ENCODE results near the gene PRUNE2. TPM values are rescaled to one million over a fixed set of nuclear protein-coding genes. Genes with fewer than 3 reads are reported as not detected.

Gene PRUNE2
- total RNA-seq, 1 donor from 2014 or later, result 55.3 TPM

DNA sequence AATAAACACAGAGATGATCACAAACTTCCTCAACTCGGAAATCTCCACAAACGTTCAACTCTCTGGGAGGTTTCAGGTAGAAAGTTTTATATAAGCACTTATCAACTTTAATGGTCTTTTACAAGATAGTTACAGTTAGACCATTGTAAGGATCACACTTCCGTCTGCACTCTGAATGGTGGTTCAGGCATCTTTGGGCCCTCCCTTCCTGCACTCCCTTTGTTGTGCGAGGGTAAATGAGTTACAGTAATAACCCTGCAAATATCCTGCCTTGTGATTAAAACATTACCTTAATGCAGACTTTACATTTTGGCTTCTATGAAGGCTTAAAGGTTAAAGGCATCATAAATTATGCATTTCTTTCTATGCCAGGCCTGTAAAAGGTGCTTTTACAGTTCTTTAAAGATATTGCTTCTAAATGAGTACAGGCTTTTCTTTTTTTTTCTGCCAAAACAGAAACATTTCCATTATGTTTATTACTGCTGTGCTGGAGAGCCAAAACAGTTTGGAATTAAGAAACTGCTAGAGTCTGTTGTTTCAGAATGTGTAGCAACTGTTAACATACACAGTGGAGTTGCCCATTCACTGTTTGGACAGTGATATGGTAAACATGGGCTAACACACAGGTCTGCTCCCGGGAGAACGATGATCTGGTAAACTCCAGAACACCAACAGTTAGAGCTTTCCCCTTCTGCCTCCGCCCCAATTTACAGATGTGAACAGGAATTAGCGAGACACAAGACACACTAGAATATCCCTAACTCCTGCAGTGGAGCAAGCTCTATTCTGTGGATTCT is 1.1 kb downstream of the PRUNE2 start:
- intact Hi-C loops (cut with DNase I), result no loop called here
- DNase-seq (ENCODE audit: low spot score) (no peak), ATAC-seq (no peak)

GRCh38 chr9:76902395-76902794 is 3.5 kb downstream of the PRUNE2 start:
- no peak for ATAC-seq
- intact Hi-C loops (cut with DNase I), result no loop called here
- DNase-seq (ENCODE audit: low spot score), result no peak

DNA sequence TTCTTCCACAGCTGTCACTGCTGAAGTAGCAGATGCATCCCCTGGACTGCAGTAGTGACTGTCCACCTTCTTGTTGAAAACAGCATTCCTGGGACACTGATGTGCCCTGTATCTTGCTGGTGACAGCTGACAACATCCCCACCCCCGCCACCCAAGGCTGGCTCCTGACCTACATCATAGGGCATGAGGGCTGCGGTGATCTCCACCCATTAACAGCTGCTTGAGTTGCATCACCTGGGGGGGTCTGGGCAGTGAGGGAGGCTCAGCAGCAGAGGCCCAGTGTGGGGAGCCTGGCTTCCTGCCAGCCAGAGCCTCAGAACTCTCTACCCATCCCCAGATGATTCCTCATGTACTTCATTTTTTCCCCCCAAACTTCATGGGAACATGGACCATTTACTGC is 4.1 kb downstream of the PRUNE2 start:
- no peak for ATAC-seq
- intact Hi-C loops (cut with DNase I), result no loop called here
- no peak for DNase-seq (ENCODE audit: low spot score)

GRCh38 chr9:76900884-76901440 is 5.0 kb downstream of the PRUNE2 start:
- DNase-seq (ENCODE audit: low spot score), result no peak
- intact Hi-C loops (cut with DNase I), result no loop called here
- ATAC-seq, result no peak

GRCh38 chr9:76898786-76899185 is 7.1 kb downstream of the PRUNE2 start:
- ATAC-seq, result no peak
- intact Hi-C loops (cut with DNase I), result no loop called here
- no peak for DNase-seq (ENCODE audit: low spot score)

DNA sequence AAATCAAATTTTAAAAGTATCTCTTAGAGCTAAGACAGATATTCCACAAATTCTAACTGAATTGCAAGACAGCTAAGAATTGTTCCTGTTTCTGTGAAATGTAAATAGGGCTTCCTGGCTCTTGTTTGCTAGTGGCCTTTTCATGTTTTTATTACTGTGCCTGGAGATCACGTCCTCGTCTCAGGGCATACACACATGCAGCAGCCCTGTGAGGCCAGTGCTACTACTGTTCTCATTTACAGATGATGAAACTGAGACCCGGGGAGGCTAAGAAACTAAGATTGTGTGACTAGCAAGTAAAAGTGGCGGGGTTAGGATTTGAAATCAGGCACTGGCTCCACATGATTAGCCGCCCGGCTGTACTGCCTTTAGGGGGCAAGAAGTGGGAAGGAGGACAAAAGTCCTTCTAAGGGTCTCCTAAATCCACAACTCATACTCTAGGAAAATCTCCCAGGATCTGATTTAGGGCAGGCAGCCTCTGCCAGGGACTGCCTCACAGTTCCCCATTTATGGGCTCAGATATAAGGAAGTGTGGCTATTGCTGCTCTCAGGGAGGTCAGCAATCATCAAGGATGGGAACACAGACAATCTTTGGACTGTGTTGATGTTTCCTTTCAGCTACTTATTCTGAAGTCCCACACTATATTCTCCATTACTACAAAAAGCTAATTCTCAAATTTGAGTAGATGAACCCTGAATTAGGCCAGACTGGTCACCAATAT is 7.9 kb downstream of the PRUNE2 start:
- intact Hi-C loops (cut with DNase I), result no loop called here
- DNase-seq (ENCODE audit: low spot score), result no peak
- ATAC-seq, result no peak

- DNase-seq (ENCODE audit: low spot score) (no peak), ATAC-seq (no peak)
- intact Hi-C loops (cut with DNase I), result no loop called here
Observed at GRCh38 chr9:76896035-76896434, 9.9 kb downstream of the PRUNE2 start.

- DNase-seq (ENCODE audit: low spot score), result no peak
- no peak for ATAC-seq
- intact Hi-C loops (cut with DNase I), result no loop called here
Observed at GRCh38 chr9:76895186-76895585, 10.7 kb downstream of the PRUNE2 start.

- ATAC-seq (no peak), DNase-seq (ENCODE audit: low spot score) (no peak)
- intact Hi-C loops (cut with DNase I), result no loop called here
Observed at GRCh38 chr9:76894198-76894597, 11.7 kb downstream of the PRUNE2 start.

DNA sequence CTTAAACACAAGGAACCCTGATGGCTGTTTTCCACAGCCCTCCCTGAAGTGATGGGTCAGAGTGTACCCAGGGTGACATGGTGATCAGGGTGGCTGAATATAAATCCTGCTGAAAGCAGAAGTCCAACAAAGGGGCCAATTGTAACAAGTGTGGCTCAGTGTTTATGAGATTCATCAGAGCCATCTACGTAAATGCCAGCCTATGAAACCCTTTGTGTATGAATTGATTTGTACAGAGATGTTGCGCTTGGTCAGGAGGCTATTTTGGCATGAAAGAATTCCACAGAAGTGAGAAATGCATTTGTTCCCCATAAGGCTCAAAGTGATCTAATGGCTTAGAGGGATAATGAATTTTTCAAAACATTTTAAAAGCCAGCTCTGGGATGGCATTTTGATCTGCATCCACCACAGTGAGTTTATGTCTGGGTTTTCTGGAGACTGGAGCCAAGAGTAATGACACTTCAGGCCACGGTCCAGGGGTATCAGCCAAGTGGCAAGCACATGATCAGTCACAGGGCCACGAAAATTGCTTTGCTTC is 12.4 kb downstream of the PRUNE2 start:
- DNase-seq (ENCODE audit: low spot score), result no peak
- intact Hi-C loops (cut with DNase I), result no loop called here

GRCh38 chr9:76891874-76892273 is 14.0 kb downstream of the PRUNE2 start:
- ATAC-seq (no peak), DNase-seq (ENCODE audit: low spot score) (no peak)
- intact Hi-C loops (cut with DNase I), result no loop called here

More for the DNA sequence above, 12.4 kb downstream of the PRUNE2 start:
- peak; percentile 56 for ATAC-seq

DNA sequence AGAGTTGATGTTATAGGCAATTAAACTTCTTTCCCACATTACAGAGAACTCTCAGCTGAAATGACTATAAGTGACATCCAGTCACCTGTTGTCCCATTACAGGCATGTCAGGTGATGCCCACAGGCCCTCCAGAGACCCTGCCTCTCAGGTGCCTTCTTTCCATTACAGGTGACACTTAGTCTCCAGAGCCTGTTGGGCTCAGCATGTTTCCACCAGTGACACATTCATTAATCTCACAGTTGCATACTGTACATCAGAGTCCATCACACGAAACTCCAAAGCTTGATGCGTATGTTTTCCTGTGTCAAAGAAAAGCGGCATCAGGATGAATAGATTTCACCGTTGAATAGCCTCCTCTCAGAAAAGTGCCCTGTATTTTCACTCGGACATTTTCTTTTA is 14.6 kb downstream of the PRUNE2 start:
- DNase-seq (ENCODE audit: low spot score) (no peak), ATAC-seq (no peak)
- intact Hi-C loops (cut with DNase I), result no loop called here

DNA sequence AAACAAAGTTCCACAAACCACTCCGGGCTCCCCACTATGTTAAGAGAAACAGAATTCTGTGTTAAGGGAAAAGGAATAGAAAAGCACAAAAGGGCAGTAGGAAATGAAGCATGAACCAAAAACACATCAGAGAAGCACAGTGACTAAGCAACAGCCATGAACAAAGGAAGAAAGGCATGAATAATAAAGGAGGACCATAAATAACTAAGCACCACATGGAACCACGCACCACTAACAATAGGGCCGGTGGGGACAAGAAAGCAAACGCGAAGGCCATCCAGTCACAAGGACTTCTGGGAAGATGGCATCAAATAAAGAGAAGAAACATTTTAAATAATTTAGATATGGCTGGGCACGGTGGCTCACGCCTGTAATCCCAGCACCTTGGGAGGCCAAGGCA is 18.0 kb downstream of the PRUNE2 start:
- DNase-seq (ENCODE audit: low spot score), result no peak
- intact Hi-C loops (cut with DNase I), result no loop called here
- no peak for ATAC-seq

DNA sequence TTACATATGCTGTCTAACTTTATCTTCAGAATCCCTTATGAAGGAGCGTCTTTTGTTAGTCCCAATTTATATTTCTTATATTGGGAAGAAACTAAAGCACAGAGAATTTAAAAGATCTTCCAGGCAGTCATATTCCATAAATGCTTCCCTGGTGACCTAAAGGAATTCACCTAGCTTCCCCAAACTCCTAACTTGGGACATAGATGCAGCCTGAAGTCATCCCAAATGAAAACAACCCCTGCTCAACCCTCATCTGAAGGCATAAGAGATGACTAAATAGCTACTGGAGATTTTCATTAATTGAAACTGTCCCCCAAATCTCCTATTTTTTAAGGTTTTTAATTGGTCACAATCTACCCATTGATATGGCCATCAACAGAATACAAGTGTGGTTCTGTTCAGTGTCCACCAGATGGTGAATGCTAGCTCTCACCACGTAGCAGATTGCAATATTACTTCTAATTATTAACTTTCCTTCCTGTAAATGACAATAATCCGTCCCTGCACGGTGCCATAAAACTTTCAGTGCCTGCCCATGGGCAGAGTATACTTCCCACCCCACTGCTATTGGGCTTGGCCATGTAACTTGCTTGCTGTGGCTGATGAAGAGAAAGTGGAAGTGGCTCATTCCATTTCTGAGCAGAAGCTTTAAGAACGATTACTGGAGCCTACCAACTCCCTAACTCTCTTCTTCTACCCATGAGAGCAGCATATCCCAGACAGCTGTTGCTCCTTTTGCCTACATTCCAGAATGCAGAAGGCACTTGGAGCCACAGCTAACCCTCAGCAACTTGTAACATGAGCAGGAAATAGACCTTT is 18.7 kb downstream of the PRUNE2 start:
- DNase-seq (ENCODE audit: low spot score), result no peak
- no peak for ATAC-seq
- intact Hi-C loops (cut with DNase I), result no loop called here

DNA sequence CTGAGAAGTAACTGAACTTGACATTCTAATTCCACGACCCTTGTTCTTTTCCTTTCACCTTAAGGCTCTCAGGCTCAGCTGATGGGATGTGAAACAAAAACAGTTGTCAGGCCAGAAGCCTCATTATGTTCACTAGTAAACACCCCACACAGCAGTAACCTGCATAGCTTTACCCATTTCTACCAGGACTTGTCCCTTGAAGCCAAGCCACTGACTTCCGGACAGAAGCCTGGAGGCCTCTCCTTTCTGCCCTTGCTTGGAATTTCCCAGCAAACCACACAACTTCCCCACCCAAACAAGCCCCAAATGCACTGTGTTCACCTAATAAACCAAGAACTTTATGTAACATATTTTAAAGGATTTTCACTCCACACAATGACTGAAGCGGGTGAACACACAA is 19.6 kb downstream of the PRUNE2 start:
- ATAC-seq, result no peak
- intact Hi-C loops (cut with DNase I), result no loop called here
- DNase-seq (ENCODE audit: low spot score), result no peak

- DNase-seq (ENCODE audit: low spot score) (no peak), ATAC-seq (no peak)
- intact Hi-C loops (cut with DNase I), result no loop called here
Observed at GRCh38 chr9:76884823-76885222, 21.1 kb downstream of the PRUNE2 start.

GRCh38 chr9:76883341-76883855 is 22.5 kb downstream of the PRUNE2 start:
- DNase-seq (ENCODE audit: low spot score), result no peak
- no peak for ATAC-seq
- intact Hi-C loops (cut with DNase I), result no loop called here

DNA sequence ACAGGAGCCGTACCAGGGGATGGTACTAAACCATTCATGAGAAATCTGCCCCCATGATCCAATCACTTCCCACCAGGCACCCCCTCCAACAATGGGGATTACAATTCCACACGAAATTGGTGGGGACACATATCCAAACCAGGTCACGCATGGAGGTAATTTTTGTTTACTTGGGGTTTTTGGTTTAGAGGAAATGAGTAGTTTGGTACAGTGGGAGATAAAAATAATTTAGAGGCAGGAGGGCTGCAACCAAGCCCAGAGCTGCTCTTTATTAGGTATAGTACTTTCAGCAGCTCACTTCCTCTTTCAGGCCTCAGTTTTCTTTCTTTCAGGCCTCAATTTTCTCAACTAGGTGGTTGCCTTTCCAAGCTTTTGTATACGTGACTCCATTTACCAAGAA is 23.2 kb downstream of the PRUNE2 start:
- intact Hi-C loops (cut with DNase I), result no loop called here
- no peak for DNase-seq (ENCODE audit: low spot score)
- ATAC-seq, result no peak

DNA sequence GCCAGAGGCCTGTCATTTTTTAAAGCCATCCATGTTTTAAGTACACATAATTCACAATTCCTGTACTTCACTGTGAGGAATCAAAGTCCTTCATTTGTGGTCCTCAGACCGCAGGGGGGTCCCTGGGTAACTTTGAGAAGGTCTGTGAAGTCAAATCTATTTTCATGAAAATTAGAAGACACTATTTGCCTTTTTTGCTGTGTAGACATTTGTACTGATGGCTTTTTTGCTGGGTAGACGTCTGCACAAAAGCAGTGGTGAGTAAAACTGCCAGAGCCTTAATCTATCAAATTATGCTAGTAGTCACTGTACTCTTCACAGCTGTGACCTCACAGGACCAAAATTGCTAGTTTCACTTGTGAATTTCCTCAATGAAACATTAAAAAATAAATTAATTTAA is 25.7 kb downstream of the PRUNE2 start:
- no peak for DNase-seq (ENCODE audit: low spot score)
- no peak for ATAC-seq
- intact Hi-C loops (cut with DNase I), result no loop called here

Measured in sciatic nerve (tissue), 2 donors.